GM12875 (cell line): Measurements from ENCODE around the gene TBL1Y.

Experiments
- H3K4me3 ChIP-seq: one replicate; pipeline ENCODE4 v1.5.1; 2011; ENCODE audit warnings: low read depth, low read length, control low read depth
- TF ChIP-seq, protein P1 (sequence below): IDR thresholded peaks from 2 replicates; pipeline ENCODE4 v1.5.1; 2011; ENCODE audit warnings: low read depth, mild to moderate bottlenecking, control low read depth, inconsistent platforms, low read length, moderate library complexity, borderline replicate concordance; ENCODE audit not compliant: insufficient read depth

The TBL1Y gene

DNA sequence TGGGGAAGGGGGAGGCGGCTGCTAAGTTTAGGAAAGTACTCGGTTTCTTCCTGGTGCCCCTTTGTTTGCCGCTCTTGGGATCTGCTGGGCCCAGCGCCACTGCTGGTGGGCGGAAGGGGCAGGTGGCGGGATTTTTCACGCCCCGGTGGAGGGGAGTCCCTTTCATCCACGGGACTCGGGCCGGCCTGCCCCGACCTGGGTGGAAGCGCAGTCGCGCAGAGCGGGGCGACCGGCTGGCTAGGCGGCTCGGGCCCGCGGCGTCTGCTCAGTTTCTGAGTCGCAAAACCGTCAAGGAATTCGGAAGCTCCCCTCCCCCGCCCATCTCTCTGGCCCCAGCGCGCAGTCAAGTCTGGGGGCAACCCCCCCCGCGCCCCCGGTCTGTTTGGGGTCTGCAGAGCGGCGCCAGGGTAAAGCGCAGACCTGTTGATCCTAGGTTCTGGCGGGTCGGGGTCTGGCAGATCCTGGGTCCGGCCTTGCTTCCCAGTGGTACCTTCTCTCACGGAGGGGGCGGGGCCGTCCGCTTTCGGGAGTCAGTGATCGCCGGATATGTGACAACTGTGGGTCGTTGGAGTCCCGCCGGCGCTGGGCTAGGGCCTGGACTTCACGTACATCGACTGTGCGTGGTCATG, 870 bp downstream of the TBL1Y start, which contains the start of gene AMELY:
Gene AMELY, minus strand, starts transcription at position 500 of the 629 bp plus-strand sequence. CDS start 39,144 bp downstream, outside the sequence.
- no peak within 1 kb of the TSS for H3K4me3 ChIP-seq
- TF ChIP-seq, protein P1, sequence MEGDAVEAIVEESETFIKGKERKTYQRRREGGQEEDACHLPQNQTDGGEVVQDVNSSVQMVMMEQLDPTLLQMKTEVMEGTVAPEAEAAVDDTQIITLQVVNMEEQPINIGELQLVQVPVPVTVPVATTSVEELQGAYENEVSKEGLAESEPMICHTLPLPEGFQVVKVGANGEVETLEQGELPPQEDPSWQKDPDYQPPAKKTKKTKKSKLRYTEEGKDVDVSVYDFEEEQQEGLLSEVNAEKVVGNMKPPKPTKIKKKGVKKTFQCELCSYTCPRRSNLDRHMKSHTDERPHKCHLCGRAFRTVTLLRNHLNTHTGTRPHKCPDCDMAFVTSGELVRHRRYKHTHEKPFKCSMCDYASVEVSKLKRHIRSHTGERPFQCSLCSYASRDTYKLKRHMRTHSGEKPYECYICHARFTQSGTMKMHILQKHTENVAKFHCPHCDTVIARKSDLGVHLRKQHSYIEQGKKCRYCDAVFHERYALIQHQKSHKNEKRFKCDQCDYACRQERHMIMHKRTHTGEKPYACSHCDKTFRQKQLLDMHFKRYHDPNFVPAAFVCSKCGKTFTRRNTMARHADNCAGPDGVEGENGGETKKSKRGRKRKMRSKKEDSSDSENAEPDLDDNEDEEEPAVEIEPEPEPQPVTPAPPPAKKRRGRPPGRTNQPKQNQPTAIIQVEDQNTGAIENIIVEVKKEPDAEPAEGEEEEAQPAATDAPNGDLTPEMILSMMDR = no peak

- TF ChIP-seq, protein P1 = no peak
- H3K4me3 ChIP-seq = no peak overlapping the region
These were observed 2.9 kb downstream of the TBL1Y start for GRCh38 chrY:6913362-6913761.

- TF ChIP-seq, protein P1 = no peak
- H3K4me3 ChIP-seq = no peak overlapping the region
These were observed 10.6 kb downstream of the TBL1Y start for GRCh38 chrY:6921061-6921460.

GRCh38 chrY:6928265-6928664, 17.8 kb downstream of the TBL1Y start:
- H3K4me3 ChIP-seq = no peak overlapping the region
- TF ChIP-seq, protein P1 = no peak

DNA sequence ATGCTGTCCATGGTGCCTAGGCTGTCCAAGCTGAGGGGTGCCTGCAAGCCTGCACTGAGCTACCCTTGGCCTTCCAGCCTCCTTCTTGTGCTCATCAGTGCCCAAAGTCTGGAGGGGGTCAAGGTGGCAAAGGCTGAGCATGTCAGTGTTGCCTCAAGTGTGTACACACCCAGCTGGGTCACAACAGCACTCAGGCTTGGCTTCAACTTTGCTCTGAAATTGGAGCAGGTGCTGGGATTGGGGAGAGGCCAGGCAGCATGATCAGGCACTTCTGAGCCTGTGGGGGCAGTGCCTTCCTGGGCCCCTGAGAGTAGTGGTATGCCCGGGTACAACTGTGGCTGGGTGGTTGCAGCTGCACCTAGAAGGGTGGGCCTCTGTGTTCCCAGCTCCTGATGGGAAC, 18.7 kb downstream of the TBL1Y start:
- no peak overlapping the region for H3K4me3 ChIP-seq
- TF ChIP-seq, protein P1 = no peak

- TF ChIP-seq, protein P1 = no peak
- no peak overlapping the region for H3K4me3 ChIP-seq
These were observed 21.4 kb downstream of the TBL1Y start for GRCh38 chrY:6931779-6932396.

GRCh38 chrY:6935497-6935896, 25.0 kb downstream of the TBL1Y start:
- TF ChIP-seq, protein P1 = no peak
- no peak overlapping the region for H3K4me3 ChIP-seq
